Camera-type eye (tissue), 1 donor: ENCODE results near the gene CD19. TPM values are rescaled to one million over a fixed set of nuclear protein-coding genes. Genes with fewer than 3 reads are reported as not detected.

Source experiments
- total RNA-seq: library from RNA; depleted of rRNA; stranded (reverse); fragments of >200 nt; gene quantifications from one replicate; pipeline ENCODE4 v1.2.3, GENCODE V29; 2014

The CD19 gene
- 0.88 TPM for total RNA-seq

GRCh38 chr16:28931801-28932225, at the start of gene CD19:
CD19 (plus strand) TSS chr16:28931971; CDS start chr16:28932001, 30 bp downstream.

DNA sequence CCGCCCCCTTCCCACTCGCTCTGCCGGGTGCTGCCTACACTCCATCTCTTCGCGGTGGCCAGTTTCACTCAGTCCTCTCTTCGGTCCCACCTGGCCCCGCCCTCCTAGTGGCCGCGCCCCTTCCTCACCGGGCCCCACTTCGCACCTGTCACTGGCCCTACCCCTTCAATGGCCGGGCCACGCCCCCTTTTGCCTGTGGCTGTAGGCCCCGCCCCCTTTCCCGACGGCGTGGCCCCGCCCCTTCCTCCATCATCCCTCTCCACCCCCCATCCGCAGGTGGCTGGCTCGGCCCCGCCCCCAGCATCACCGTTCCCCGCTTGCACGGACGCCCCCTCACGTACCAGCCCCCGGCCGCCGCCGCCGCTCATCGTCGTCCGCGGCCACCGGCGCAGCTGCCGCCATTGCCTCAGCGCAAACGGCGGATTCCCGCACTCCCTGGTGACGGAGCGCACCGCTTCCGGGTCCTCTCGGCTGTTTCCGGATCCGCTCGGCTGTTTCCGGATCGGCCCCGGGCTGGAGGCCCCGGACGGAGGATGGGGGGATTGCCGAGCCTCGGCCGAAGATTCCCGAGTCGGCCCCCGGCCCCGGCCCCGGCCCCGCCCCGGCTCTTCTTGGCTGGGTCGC, 6.9 kb upstream of the CD19 start, which contains the start of gene RABEP2:
Gene RABEP2, minus strand, starts transcription at position 477 of the 624 bp plus-strand sequence. Its CDS starts 75 bp downstream, at position 402.

GRCh38 chr16:28950648-28951409, 19.1 kb downstream of the CD19 start, which contains the start of gene NFATC2IP:
NFATC2IP (plus strand) TSS chr16:28950937; CDS start chr16:28951012, 75 bp downstream.

GRCh38 chr16:28974437-28975157, 42.8 kb downstream of the CD19 start, which contains the start of gene SPNS1:
SPNS1 (plus strand) TSS chr16:28974778; CDS start chr16:28975152, 374 bp downstream.

GRCh38 chr16:28984619-28985135, 52.9 kb downstream of the CD19 start, which contains the start of gene LAT:
LAT (plus strand) TSS chr16:28985052; CDS start chr16:28985418, 366 bp downstream.

Other genes with a start within 250 kb of the CD19 start
- gene EIF3C, start 220.5 kb upstream of the CD19 start, total RNA-seq: 214 TPM
- 3.5 TPM for gene NPIPB9, start 180.2 kb upstream of the CD19 start, total RNA-seq
- 75.3 TPM for gene ATXN2L, start 109.0 kb upstream of the CD19 start, total RNA-seq
- gene TUFM, start 85.6 kb upstream of the CD19 start, total RNA-seq: 57.1 TPM
- 35.5 TPM for gene SH2B1, start 68.1 kb upstream of the CD19 start, total RNA-seq
- 46.8 TPM for gene ATP2A1, start 53.5 kb upstream of the CD19 start, total RNA-seq
- 41.0 TPM for gene RABEP2, start 6.7 kb upstream of the CD19 start, total RNA-seq
- gene NFATC2IP, start 19.0 kb downstream of the CD19 start, total RNA-seq: 35.8 TPM
- 25.1 TPM for gene SPNS1, start 42.8 kb downstream of the CD19 start, total RNA-seq
- 2.9 TPM for gene LAT, start 53.1 kb downstream of the CD19 start, total RNA-seq